Jurkat, Clone E6-1 (cell line): ENCODE measurements around the gene SCN1B. TPM values are rescaled to one million over a fixed set of nuclear protein-coding genes. Genes with fewer than 3 reads are reported as not detected.
"Not testable (repeated sequence)": the region's sequence is repeated elsewhere in the genome, so short reads cannot be mapped to it uniquely, and the experiment has no call there.

Source experiments
- DNase-seq: peaks from one replicate; pipeline ENCODE4 v3.0.0-alpha.2; 2011; ENCODE audit warnings: low read depth, low spot score
- H3K4me3 ChIP-seq: 2 replicates; pipeline ENCODE4 v1.5.1; 2011; ENCODE audit warnings: mild to moderate bottlenecking, low read length, control low read depth, moderate library complexity
- polyA plus RNA-seq: library from polyadenylated mRNA; unstranded; fragments of >200 nt; gene quantifications from one replicate; pipeline ENCODE4 v1.2.1, GENCODE V29; 2012; ENCODE audit warnings: missing spikeins; ENCODE audit not compliant: insufficient read length, insufficient read depth

SCN1B gene
- not detected for polyA plus RNA-seq

GRCh38 chr19:35030257-35031071 lies at the start of gene SCN1B:
TSS of gene SCN1B (plus strand) at chr19:35030470. CDS start at chr19:35030821, 351 bp downstream.
- no peak for DNase-seq
- no peak within 1 kb of the TSS; the same call in 1 of the 2 replicates for H3K4me3 ChIP-seq

DNA sequence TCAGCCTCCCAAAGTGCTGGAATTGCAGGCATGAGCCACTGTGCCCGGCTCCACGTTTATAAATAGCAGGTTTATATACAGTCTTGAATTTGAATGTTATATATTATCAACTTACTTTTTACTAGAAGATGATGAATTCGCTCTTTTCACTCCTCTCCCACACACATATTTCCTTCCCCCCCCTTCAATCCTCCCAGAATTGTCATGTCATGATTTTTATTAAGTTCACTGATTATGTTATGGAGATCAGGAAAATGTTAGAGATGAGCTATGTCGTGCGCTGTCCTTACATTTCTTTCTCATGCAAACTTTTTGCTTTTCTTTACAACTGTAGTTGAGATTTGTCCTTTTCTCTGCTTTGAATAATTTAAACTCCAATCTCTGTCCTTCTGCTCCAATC lies 48.0 kb upstream of the SCN1B start:
- DNase-seq = no peak
- no peak overlapping the region for H3K4me3 ChIP-seq

- no peak for DNase-seq
- H3K4me3 ChIP-seq = no peak overlapping the region
Observed at GRCh38 chr19:34983786-34984185, 46.5 kb upstream of the SCN1B start.

DNA sequence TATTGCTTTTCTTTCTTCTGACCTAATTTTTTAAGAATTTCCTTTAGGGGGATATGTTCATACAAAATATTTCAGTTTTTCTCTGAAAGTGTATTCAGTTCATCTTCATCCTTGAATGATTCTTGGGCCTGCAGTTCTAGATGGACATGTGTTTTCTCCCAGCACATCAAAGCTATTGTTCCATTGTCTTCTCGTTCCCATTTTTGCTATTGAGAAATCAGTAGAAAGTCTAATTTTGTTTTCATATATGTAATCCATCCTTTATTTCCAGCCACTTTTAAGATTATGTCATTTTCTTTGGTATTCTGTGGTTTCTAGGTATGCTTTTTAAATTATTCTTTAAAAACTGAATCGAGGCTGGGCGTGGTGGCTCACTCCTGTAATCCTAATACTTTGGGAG lies 46.0 kb upstream of the SCN1B start:
- DNase-seq = no peak
- no peak overlapping the region for H3K4me3 ChIP-seq

DNA sequence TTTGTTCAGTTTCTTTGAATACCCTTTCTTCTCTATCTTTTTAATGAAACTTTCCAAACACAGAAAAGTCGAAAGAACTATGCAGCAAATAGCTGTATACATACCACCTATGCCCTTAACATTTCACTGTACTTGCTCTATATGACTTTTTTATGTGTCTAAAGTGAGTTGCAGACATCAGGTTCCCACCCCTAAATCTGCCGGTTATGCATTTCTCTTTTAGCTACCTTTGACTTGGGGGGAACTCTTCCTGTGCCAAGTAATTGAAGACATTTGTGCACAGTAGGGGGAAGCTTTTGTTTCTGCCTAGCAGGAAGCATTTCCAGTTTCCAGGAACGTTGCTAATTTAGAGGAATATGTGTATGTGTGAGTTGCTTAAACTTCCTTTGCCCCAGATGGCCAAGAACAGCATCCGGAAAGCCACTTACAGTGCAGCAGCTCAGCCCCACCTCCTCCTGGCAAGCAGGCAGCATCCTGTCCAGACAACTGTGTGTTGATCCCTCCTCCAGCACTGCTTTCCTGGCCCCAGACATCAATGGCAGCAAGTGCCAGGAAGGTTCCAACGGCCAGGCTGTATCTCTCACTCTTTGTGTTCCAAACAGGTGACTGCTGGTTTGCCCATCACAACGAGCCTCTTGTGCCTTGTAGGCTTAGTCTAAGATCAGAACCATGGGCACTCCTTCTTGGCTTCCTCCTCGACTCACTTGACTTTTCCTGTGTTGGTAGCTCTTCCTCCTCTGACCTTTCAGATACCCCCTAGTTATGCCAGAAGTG lies 44.8 kb upstream of the SCN1B start:
- no peak for DNase-seq
- no peak overlapping the region for H3K4me3 ChIP-seq

DNA sequence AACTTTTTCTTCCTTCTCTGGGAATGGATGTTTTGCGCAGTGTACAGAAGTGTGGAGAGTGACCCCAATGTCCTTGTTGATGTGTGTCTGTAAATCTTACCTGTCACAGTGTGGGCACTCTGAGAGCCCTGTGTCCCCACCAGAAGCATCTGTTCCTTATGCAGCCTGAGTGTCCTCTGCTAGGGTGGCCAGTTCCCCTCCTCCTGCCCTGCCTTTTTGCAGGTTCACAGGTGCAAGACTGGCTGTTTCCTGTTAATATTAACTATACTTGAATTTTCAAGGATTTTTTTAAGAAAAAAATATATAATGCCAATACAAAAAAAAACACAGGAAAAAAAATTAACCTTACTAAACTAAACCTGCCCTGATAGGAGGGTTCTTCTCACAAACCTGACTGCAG lies 42.2 kb upstream of the SCN1B start:
- H3K4me3 ChIP-seq = no peak overlapping the region
- no peak for DNase-seq

GRCh38 chr19:34989298-34989697 lies 41.0 kb upstream of the SCN1B start:
- no peak for DNase-seq
- no peak overlapping the region for H3K4me3 ChIP-seq

DNA sequence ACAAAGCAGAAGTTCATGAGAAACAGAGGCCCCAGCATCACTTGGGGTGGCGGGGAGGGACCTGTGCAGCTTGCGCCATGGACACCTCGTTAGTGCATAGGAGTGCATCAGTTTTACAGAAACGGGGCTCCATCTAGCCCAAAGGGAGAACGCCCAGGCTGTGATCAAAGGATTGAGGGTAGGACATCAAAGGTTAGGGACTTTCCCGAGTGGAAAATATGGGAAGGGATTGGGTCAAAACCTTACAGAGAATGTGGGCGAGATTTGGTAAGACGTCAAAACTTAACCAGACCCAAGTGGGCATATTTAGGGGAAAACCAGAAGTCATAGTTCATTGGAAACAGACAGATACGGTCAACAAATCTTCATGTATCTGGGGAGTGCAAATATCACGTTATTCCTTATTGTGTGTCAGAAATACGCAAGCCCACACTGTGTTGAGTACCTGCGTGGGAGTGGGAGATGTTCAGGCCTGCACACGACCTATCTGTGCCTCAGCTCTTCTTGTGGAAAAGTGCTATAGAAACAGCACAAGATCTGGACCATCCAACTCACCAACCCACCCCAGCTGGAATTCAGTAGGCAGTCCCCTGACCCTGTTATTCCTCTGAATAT lies 39.6 kb upstream of the SCN1B start:
- H3K4me3 ChIP-seq = no peak overlapping the region
- DNase-seq = no peak

DNA sequence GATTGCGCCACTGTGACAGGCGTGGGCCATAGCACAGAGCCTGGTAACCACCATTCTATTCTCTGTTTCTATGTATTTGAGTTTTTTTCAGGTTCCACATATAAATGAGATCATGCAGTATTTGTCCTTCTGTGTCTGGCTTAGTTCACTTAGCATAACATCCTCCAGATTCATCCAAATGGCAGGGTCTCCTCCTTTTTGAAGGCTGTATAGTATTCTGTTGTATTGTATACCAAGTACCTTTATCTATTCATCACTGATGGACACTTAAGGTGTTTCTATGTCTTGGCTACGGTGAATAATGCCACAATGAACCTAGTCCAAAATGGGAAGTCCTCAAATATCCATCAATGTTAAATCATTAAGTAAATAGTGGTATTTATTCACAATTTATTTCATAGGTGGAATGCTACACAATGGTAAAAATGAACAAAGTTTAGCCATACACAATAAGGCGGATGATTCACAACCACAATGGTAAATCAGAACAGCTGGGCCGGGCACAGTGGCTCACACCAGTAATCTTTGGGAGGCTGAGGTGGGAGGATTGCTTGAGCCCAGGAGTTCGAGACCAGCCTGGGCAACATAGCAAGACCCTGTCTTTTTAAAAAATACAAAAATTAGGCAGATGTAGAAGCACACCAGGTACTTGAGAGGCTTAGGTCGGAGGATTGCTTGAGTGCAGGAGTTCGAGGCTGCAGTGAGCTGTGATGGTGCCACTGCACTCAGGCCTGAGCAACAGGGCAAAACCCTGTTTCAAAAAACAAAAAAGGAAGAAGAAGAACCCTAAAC lies 38.5 kb upstream of the SCN1B start:
- H3K4me3 ChIP-seq = no peak overlapping the region
- no peak for DNase-seq

- H3K4me3 ChIP-seq = not testable (repeated sequence)
- peak; percentile 51 for DNase-seq
Observed at GRCh38 chr19:34992582-34992981, 37.7 kb upstream of the SCN1B start.

DNA sequence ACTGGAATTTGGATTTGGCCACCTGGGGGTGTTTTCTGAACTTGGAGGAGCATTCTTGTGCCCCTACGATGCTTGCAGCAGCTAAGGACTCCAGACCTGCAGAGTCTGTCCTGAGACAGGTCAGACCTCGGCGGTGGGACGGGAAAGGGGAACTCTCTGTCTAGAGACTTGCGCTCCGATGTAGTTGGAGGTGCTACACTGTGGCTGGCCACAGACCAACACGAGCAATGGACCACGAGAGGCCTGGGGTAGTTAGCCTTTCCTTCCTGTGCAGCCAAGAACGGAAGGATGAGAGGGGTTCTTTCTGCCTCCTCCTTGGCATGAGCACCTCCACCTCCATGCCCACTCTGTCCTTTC lies 36.0 kb upstream of the SCN1B start:
- no peak overlapping the region for H3K4me3 ChIP-seq
- no peak for DNase-seq

GRCh38 chr19:34994643-34995541 lies 35.4 kb upstream of the SCN1B start:
- H3K4me3 ChIP-seq = no peak overlapping the region
- DNase-seq = no peak

GRCh38 chr19:34995551-34995950 lies 34.7 kb upstream of the SCN1B start:
- no peak overlapping the region for H3K4me3 ChIP-seq

GRCh38 chr19:34997071-34997617 lies 33.1 kb upstream of the SCN1B start:
- H3K4me3 ChIP-seq = no peak overlapping the region; the same call in 1 of the 2 replicates
- peak; percentile 67 for DNase-seq

More at GRCh38 chr19:34995551-34995950, 34.7 kb upstream of the SCN1B start:
- no peak for DNase-seq

DNA sequence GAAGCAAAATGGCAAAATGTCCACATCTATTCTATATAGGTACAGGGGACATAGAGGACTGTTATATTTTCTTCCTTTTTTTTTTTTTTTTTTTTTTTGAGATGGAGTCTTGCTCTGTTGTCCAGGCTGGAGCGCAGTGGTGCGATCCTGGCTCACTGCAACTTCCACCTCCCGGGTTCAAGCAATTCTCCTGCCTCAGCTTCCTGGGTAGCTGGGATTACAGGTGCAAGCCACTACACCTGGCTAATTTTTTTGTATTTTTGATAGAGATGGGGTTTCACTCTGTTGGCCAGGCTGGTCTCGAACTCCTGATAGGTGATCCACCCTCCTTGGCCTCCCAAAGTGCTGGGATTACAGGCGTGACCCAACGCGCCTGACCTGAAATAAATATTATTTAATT lies 32.0 kb upstream of the SCN1B start:
- H3K4me3 ChIP-seq, DNase-seq: not testable (repeated sequence)

DNA sequence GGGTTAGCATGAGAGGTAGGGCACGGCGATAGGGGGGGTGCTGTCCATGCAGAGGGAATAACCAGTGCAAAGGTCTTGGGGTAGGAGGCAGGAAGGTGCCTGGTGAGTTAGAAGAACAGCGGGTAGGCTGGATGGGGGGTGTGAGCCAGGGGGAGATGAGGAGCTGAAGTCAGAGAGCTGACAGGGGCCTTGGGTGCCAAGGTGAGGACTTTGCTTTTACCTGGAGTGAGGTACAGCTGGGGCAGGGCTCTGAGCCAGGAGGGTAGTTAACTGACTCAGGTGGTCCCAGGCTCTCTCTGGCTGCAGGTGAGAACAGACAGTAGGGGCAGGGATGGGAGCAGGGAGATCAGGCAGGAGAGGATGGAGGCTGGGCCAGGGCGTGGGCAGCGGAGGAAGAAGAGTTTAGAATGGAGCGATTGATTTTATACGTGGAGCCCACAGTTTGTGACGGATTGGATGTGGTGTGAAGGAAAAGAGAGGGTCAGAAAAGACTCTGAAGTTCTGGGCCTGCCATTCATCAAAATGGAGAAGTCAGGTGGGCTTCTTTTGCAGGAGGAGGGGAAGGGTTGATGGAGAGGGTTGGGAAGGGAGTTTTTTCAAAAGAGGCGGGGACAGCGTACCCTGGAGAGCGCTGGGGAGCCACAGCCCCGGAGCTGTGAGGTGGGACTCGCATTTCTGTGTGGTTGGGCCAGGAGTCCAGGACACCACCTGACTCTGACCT lies 31.3 kb upstream of the SCN1B start:
- DNase-seq = no peak
- H3K4me3 ChIP-seq = no peak overlapping the region; the same call in 1 of the 2 replicates
